ENCODE results near the gene LTBP2.
A peak's percentile ranks its signal among the peaks of the same experiment; 100 is the strongest.
"Not testable (repeated sequence)": the region's sequence is repeated elsewhere in the genome, so short reads cannot be mapped to it uniquely, and the experiment has no call there.

LTBP2 gene

DNA sequence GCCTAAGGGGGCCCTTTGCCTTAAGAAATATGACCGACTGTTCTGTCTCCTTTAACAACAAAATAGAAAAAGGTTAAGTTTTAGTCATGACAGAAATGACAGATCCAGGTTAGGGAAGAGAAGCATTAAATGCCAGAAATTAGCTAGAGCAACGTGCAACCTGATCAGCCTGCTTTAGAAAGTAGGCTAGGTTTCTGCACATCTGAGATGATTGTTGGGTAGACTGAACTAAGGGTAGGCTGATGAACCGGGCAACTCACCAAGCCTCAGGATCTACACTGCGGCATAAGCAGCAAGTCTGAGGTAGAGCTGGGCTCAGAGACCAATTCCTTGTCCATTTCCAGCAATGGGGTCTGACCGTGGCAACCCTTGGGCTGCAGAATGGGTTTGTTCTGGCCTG, 148.3 kb downstream of the LTBP2 start:
- TF ChIP-seq GATA1 (IDR thresholded peaks at IDR 0.05; ENCODE audit: low read depth, low read length), result no peak
- TF ChIP-seq POLR2A (IDR thresholded peaks at IDR 0.05; ENCODE audit: low read length), result no peak
- no peak for DNase-seq

DNA sequence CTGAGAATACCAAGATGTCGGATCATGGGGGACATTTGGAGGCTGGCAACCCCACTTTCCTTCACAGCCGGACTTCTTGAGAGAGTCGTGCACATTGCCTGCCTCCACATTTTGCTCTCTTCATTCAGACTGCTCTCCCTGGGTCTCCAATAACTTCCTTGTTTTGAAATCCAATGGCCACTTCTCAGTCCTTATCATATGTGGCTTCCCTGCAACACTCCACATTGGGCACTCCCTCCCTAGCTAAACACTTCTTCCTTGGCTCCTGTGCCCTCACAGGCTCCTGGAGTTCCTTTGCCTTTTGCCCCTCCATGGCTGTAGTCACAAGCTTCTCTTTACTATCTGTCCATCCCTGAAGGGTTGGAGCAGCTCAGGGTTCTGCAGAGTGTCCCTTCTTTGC, 149.0 kb downstream of the LTBP2 start:
- no peak for DNase-seq
- TF ChIP-seq POLR2A (IDR thresholded peaks at IDR 0.05; ENCODE audit: low read length) (no peak), GATA1 (IDR thresholded peaks at IDR 0.05; ENCODE audit: low read depth, low read length) (no peak)

DNA sequence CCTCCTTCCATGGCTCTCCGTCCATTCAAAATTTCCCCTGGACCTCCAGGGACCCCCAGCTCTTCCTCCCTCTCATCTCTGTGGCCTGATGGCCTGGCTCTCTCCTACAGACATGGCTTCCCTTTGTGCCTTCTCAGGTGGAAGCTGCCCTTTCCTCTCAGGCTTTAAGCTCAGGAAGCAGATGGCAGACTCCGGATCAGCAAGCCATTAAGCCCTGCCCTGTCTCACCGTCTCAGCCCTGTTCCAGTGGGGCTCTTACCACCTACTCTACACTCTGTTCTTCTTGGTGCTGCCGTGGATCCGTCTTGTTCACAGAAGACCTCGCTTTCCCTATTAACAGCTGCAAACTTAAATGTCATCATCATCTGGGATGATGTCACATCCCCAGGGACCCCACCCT, 152.1 kb downstream of the LTBP2 start:
- TF ChIP-seq POLR2A (IDR thresholded peaks at IDR 0.05; ENCODE audit: low read length) (no peak), GATA1 (IDR thresholded peaks at IDR 0.05; ENCODE audit: low read depth, low read length) (no peak)
- no peak for DNase-seq

DNA sequence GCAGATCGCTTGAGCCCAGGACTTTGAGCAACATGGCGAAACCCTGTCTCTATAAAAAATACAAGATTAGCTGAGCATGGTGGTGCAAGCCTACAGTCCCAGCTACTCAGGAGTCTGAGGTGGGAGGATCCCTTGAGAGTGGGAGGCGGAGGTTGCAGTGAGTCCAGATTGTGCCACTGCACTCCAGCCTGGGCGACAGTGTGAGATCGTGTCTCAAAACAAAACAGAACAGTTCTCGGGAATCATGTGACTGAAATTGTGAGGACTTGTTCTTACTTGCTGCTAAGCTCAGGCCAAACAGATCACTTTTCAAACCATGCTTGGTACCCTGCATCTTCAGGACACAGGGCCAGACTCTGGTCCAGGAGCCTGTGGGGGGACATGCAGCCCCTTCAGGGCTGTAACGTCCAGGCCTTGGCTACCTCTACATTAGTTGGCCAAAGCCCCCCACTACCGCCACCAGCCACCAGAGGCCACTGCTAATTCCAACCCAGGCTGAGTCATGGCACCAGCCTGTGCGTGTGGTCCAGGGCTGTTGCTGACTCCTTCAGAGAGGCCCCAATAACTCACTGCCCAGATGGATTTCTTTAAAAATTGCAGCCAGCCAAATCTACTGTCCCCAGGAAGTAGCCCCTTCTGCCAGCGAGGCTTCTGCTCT, 152.6 kb downstream of the LTBP2 start:
- no peak for TF ChIP-seq POLR2A (IDR thresholded peaks at IDR 0.05; ENCODE audit: low read length)
- TF ChIP-seq GATA1 (IDR thresholded peaks at IDR 0.05; ENCODE audit: low read depth, low read length), result no peak

DNA sequence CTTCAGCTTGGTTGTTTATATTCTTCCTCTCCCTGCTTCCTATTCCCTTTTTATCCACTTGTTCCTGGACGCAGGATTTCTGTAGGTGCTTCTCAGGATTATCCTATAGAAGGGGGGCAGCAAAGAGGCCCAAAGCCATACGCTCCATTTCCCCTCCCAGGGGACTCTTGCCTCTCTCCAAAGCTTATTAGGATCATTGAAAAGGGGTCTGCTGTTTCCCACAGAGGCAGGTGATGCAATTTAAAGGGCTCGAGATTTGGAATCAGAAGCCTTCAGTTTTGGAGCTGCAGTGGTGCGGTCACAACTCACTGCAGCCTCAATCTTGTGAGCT, 154.5 kb downstream of the LTBP2 start:
- TF ChIP-seq POLR2A (IDR thresholded peaks at IDR 0.05; ENCODE audit: low read length) (no peak), GATA1 (IDR thresholded peaks at IDR 0.05; ENCODE audit: low read depth, low read length) (no peak)
- DNase-seq, result no peak

More for the DNA sequence above, 152.6 kb downstream of the LTBP2 start:
- DNase-seq, result peak; percentile 31 to 61

DNA sequence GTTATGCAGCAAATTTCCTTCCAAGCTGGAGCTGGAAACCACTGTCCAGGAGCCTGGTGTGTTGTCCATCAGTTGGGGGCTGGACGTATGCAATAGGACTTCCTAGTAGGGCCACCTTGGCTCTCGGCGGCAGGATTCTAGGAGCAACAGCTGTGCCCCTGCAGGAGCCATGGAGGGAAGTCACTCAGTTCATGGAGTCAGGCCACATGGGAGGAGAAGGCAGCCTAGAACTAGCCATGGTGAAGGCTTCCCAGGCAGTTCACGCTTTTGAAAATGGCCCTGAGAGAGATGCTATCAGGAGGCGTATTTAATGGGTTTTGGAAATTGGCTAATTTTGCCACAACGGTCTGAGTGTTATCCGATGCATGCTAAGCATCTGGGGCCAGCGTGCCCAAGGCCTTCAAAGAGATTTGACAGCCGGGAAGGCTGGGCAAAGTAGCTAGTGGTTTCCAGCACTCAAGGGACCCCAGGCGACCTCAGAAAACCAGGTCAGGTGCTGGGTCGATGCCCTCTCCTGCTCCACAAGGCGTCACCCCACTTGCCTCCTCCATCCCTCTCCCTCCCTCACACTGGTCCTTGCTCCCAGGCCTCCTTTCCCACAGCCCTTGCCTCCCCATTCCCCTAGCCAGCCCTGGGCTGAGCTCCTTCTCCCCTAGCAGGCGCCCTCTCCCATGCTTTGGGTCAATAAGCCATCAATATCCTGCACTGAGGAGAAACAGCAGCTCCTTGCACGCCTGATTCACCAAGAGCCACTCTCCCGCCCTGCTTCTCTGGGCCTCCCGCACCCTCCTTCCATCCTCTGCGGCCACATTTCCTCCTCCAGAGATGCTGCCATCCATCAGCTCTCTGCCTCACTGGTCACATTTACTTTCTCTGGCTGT, 155.1 kb downstream of the LTBP2 start:
- no peak for TF ChIP-seq POLR2A (IDR thresholded peaks at IDR 0.05; ENCODE audit: low read length)
- no peak for TF ChIP-seq GATA1 (IDR thresholded peaks at IDR 0.05; ENCODE audit: low read depth, low read length)
- DNase-seq, result no peak

DNA sequence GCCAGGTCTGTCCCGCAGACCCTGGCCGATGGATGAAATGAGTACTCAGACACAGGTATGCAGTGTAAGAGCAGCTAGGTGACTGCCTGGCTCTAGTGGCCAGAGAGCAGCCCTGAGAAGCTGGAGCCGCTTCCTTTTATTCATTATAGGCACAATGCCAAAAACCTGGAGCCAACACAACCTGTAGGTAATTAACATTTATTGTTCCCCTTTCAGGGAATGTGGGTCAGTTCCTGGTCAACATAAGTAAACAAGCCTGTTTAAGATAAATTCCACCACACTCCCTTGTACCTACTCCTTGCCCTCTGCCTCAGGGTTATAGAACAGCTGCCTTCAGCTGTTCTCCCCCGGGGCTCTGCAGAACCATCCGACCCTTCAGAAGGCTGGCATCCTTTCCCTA, 157.6 kb downstream of the LTBP2 start:
- DNase-seq, result not testable (repeated sequence)
